ENCODE results near the gene TOM1L2.

TOM1L2 gene

DNA sequence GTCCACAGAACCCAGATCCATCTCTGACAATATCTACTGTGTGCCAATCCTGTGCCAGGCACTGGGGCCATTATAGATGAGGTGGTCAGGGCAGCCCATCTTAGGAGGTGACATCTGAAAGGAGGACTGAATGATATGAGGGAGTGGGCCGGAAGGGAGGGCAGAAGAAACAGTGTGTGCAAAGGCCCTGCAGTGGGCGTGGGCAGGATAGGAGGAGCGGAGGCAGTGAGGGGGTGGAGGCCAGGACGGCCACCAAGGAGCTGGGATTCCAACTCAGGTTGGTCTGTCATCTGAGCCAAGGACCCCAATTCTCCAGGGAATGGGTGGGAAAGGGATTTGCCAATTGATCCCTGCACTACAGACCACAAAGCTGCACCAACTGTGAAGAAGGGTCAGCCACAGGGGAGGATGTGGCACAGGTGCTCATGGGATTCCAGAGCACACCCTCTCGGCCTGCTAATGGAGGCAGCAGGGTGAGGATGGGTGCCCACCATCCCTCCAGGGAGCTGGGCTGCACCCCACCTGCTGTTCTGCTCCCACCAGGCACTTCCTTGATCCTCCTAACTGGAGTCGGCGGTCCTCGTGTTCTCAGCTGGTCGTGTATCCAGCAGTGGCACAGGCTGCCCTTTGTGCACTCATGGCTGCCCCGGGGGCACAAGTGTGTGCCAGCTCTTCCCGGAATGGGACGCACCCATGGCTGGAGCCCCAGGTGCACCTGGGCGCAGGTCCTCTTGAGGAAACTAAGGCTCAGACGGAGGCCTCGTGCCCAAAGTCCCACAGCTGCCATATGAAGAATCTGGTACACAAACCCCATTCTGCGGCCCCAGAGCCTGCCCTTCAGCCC, 145.0 kb downstream of the TOM1L2 start:
- Histone ChIP-seq H3K4me1 (ENCODE audit: insufficient read depth, low read length) (peaks cover 44% of the 10 kb centered on the region), H3K9me3 (ENCODE audit: insufficient read depth, low read length, severe bottlenecking) (no peaks in the 10 kb centered on the region), H3K79me2 (ENCODE audit: insufficient read depth, low read length) (peaks cover 22% of the 10 kb centered on the region), H3K9ac (ENCODE audit: low read depth, low read length) (no peak overlapping the region), H3K4me2 (ENCODE audit: insufficient read depth, low read length) (no peak overlapping the region), H3K4me3 (ENCODE audit: low read depth in 1 of 2, low read length in 2 of 2) (no peak overlapping the region), H4K20me1 (ENCODE audit: insufficient read depth, low read length) (peaks cover 26% of the 10 kb centered on the region; the same call in 1 of the 2 replicates), H3K27me3 (ENCODE audit: insufficient read depth, low read length, poor library complexity) (no peaks in the 10 kb centered on the region), H3K36me3 (ENCODE audit: insufficient read depth, low read length) (peaks cover 4% of the 10 kb centered on the region; the same call in 1 of the 2 replicates), H2AFZ (ENCODE audit: low read depth, low read length) (no peak overlapping the region), H3K27ac (ENCODE audit: low read length) (peak overlapping the region; percentile 34)
- DNase-seq (no peak), ATAC-seq (ENCODE audit: insufficient read depth, low read depth) (no peak)
- TF ChIP-seq EZH2 (IDR thresholded peaks at IDR 0.05; ENCODE audit: borderline replicate concordance, low read depth, low read length, severe bottlenecking) = no peak
- TF ChIP-seq, protein P1, sequence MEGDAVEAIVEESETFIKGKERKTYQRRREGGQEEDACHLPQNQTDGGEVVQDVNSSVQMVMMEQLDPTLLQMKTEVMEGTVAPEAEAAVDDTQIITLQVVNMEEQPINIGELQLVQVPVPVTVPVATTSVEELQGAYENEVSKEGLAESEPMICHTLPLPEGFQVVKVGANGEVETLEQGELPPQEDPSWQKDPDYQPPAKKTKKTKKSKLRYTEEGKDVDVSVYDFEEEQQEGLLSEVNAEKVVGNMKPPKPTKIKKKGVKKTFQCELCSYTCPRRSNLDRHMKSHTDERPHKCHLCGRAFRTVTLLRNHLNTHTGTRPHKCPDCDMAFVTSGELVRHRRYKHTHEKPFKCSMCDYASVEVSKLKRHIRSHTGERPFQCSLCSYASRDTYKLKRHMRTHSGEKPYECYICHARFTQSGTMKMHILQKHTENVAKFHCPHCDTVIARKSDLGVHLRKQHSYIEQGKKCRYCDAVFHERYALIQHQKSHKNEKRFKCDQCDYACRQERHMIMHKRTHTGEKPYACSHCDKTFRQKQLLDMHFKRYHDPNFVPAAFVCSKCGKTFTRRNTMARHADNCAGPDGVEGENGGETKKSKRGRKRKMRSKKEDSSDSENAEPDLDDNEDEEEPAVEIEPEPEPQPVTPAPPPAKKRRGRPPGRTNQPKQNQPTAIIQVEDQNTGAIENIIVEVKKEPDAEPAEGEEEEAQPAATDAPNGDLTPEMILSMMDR (IDR thresholded peaks at IDR 0.05; ENCODE audit: borderline replicate concordance, extremely low read depth, low read length, poor library complexity, severe bottlenecking) = no peak

DNA sequence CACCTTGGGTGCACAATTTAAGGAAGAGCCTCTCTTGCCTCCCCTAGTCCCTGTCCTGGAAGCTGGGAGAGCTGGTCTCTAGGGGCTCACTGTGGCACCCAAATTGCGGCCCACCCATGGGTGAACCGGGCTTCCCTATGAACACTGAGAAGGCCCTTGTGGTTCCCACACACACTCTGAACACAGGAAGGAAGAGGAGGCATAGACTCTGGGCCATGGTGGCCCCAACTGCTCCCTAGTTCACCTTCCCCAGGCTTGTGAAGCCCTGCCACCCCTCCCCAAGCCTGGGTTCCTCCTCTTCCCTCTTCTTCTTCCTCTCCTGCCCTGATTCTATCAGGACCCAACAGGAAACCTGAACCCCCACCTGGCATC, 145.9 kb downstream of the TOM1L2 start:
- TF ChIP-seq EZH2 (IDR thresholded peaks at IDR 0.05; ENCODE audit: borderline replicate concordance, low read depth, low read length, severe bottlenecking) = no peak
- TF ChIP-seq, protein P1 (IDR thresholded peaks at IDR 0.05; ENCODE audit: borderline replicate concordance, extremely low read depth, low read length, poor library complexity, severe bottlenecking) = no peak
- peaks cover 52% of the 10 kb centered on the region for H3K4me1 ChIP-seq (ENCODE audit: insufficient read depth, low read length)
- H3K9me3 ChIP-seq (ENCODE audit: insufficient read depth, low read length, severe bottlenecking) = no peaks in the 10 kb centered on the region
- no peak overlapping the region for H2AFZ ChIP-seq (ENCODE audit: low read depth, low read length)
- peaks cover 29% of the 10 kb centered on the region for H3K79me2 ChIP-seq (ENCODE audit: insufficient read depth, low read length)
- H3K4me2 ChIP-seq (ENCODE audit: insufficient read depth, low read length) = no peak overlapping the region
- no peak overlapping the region for H3K4me3 ChIP-seq (ENCODE audit: low read depth in 1 of 2, low read length in 2 of 2)
- peaks cover 32% of the 10 kb centered on the region; the same call in 1 of the 2 replicates for H4K20me1 ChIP-seq (ENCODE audit: insufficient read depth, low read length)
- H3K27ac ChIP-seq (ENCODE audit: low read length) = peak overlapping the region; percentile 34; the same call in 1 of the 2 replicates
- no peak overlapping the region for H3K9ac ChIP-seq (ENCODE audit: low read depth, low read length)
- DNase-seq = no peak
- no peak for ATAC-seq (ENCODE audit: insufficient read depth, low read depth)
- H3K27me3 ChIP-seq (ENCODE audit: insufficient read depth, low read length, poor library complexity) = no peaks in the 10 kb centered on the region
- peaks cover 5% of the 10 kb centered on the region; the same call in 1 of the 2 replicates for H3K36me3 ChIP-seq (ENCODE audit: insufficient read depth, low read length)

DNA sequence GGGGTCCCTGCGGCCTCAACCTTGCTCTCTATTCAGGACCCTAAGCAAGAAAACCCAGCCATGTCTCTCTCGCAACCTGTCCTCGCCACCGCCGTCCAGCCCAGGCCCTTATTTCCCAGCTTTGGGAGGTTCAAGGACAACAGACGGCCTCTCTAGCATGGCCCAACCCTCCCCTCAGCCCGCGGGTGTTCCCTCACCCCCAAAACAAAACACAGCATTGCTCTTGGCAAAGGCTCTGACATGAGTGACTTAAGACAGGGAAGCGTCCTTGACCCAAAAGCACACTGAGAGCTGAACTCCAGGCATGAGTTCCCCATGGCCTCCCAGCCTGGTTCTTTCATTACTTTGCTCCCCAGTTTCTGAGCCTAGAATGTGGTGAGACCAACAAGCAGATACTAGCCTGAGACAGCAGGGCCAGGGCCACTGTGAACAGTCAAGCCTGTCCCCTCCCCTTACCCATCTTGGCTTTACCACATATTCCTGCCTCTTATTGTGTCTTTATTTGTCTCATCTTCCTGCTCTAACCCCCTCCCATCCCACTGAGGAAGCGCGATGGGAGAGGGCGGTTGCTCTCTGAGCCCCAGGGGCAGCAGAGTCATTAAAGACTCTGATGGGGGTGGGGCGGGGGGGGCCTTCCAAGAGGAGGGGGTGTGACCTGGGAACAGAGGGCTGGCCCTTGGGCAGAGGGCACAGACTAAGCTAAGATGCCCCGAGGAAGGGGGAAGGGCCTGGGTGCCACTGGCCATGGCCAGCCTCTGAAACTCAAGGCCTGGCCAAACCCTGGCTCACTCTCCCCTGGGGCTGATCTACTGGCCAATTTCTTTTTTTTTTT, 147.2 kb downstream of the TOM1L2 start:
- ATAC-seq (ENCODE audit: insufficient read depth, low read depth) (0 out of 3 replicates have a peak, but pooled peaks have one; percentile 13), DNase-seq (peak; percentile 40)
- Histone ChIP-seq H3K4me1 (ENCODE audit: insufficient read depth, low read length) (peaks cover 61% of the 10 kb centered on the region), H3K4me2 (ENCODE audit: insufficient read depth, low read length) (no peak overlapping the region), H3K9ac (ENCODE audit: low read depth, low read length) (peak overlapping the region; percentile 51; the same call in 1 of the 2 replicates), H3K27me3 (ENCODE audit: insufficient read depth, low read length, poor library complexity) (no peaks in the 10 kb centered on the region), H2AFZ (ENCODE audit: low read depth, low read length) (no peak overlapping the region), H3K27ac (ENCODE audit: low read length) (peak overlapping the region; percentile 84), H3K4me3 (ENCODE audit: low read depth in 1 of 2, low read length in 2 of 2) (no peak overlapping the region), H3K79me2 (ENCODE audit: insufficient read depth, low read length) (peaks cover 31% of the 10 kb centered on the region), H3K36me3 (ENCODE audit: insufficient read depth, low read length) (peaks cover 13% of the 10 kb centered on the region), H3K9me3 (ENCODE audit: insufficient read depth, low read length, severe bottlenecking) (no peaks in the 10 kb centered on the region), H4K20me1 (ENCODE audit: insufficient read depth, low read length) (peaks cover 20% of the 10 kb centered on the region; the same call in 1 of the 2 replicates)
- TF ChIP-seq EZH2 (IDR thresholded peaks at IDR 0.05; ENCODE audit: borderline replicate concordance, low read depth, low read length, severe bottlenecking) = no peak
- TF ChIP-seq, protein P1 (IDR thresholded peaks at IDR 0.05; ENCODE audit: borderline replicate concordance, extremely low read depth, low read length, poor library complexity, severe bottlenecking) = no peak
